Prostate gland (tissue), 2 donors: ENCODE results near the gene POU6F2.

ENCODE experiments used
- POLR2A ChIP-seq: fragments of 450-650 bp; IDR thresholded peaks from one replicate; pipeline ENCODE4 v1.6.1; 2016; ENCODE audit warnings: antibody characterized with exemption, mild to moderate bottlenecking
- POLR2AphosphoS5 ChIP-seq: sonication (generic); formaldehyde crosslinking; IDR thresholded peaks from one replicate; pipeline ENCODE4 v1.6.1; 2017; ENCODE audit warnings: antibody characterized with exemption
- TF ChIP-seq, protein P1 (sequence below), 4 experiments: fragments of 200-600 bp in 2 of 4; fragments of 450-650 bp in 2 of 4; sonication (generic) in 2 of 4; IDR thresholded peaks; 1 replicate in 3 of 4; 2 replicates in 1 of 4; pipeline ENCODE4 v1.5.1; 2016 to 2019; ENCODE audit warnings: antibody characterized with exemption in 4 of 4, mild to moderate bottlenecking in 2 of 4, moderate library complexity in 2 of 4

DNA sequence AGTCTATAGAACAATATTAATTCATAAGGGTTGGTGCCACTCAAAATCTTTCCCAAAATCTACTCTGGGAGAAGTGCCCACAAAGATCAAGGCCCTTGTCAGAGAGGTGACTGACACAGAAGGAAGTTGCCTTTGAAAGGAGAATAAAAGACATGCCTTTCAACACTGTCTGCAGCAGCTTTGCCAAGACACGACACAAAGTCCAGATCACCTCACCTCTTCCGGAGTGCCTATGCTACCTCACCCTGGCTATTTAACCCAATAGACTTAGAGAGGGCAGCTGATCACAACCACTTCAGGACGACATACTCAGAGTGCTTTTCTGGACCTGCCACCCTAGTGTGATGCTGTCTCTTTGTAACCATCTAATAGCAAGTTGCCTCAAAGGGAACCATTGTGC, 539.5 kb downstream of the POU6F2 start:
- TF ChIP-seq, protein P1, sequence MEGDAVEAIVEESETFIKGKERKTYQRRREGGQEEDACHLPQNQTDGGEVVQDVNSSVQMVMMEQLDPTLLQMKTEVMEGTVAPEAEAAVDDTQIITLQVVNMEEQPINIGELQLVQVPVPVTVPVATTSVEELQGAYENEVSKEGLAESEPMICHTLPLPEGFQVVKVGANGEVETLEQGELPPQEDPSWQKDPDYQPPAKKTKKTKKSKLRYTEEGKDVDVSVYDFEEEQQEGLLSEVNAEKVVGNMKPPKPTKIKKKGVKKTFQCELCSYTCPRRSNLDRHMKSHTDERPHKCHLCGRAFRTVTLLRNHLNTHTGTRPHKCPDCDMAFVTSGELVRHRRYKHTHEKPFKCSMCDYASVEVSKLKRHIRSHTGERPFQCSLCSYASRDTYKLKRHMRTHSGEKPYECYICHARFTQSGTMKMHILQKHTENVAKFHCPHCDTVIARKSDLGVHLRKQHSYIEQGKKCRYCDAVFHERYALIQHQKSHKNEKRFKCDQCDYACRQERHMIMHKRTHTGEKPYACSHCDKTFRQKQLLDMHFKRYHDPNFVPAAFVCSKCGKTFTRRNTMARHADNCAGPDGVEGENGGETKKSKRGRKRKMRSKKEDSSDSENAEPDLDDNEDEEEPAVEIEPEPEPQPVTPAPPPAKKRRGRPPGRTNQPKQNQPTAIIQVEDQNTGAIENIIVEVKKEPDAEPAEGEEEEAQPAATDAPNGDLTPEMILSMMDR (IDR thresholded peaks at IDR 0.05), result no peak
- TF ChIP-seq POLR2A, result no peak
- no peak for TF ChIP-seq POLR2AphosphoS5
